ENCODE data around the gene HEXA.

HEXA gene

GRCh38 chr15:72319360-72319984, 56.3 kb downstream of the HEXA start:
- no peak for DNase-seq (ENCODE audit: low read depth)

DNA sequence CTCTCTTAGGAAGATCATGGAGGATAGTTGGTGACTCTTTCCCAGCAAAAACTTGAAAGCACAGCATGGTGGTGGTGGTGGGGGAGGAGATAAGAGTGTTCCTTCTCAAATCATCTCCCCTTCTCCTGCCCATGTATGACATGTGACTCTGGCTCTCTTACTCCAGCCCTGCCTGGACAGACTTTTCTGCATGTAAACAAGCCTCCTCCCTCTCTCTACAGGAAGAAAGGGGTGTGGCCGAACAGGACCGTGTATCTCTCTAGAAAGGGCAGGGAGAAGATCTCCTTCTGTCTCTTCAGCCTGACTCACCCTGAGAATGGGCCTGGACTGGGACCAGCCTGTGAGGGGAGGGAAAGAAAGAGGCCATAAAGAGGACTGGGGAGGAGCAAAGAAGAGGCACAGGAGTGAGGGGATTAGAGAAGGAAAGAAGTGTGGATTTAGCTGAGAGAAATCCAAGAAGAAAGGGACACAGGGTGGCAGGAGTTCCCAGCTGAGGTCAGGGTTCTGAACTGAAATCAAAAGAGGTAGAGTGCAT, 57.3 kb downstream of the HEXA start:
- no peak for DNase-seq (ENCODE audit: low read depth)

DNA sequence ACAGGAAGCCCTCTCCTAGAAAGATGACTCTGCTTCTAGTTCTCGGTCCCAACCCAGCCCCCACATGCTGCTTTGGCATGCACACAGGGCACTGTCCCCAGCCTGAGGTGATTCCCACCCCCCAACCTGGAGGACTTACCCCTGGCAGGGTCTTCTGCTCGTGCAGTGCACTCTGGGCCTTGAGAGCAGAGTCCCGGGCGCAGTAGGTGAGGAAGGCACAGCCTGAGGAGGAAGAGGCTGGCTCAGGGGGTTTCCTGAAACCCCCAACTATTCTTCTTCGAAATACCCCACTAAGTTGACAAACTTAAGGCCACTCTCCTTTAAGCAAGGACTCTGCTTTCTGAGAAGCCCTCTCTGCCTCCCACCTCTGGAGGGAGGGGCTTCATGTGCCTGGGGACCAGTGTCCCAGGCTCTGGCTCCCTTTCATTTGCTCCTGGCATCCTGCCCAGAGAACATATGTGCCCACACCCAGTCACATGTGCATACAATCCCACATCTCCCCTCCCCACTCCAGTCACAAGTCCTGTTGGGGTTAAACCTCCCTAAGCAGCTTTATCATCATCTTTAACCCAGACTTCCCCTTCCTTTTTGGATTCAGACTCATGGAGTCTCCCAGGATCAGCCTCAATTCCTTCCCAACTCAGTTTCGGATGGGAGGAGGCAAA, 60.0 kb downstream of the HEXA start:
- DNase-seq (ENCODE audit: low read depth), result no peak

DNA sequence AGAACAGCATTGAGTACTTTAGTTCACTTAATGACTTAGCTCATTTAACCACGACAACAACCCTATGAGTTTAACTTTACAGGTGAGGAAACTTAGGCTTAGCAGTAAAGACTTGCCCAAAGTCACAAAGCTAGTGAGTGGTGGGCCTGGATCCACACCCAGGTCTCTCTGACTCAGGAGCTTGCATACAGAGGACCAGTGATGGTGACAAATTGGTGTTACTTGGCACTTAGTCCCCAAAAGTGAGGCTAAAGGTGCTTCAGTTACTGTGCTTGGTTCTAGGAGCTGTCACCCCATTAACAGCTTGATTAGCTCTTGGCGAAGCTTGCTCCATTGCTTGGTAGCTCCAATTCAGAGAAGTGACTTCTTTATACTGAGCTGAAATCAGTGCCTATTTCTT, 61.9 kb downstream of the HEXA start:
- DNase-seq (ENCODE audit: low read depth), result no peak

DNA sequence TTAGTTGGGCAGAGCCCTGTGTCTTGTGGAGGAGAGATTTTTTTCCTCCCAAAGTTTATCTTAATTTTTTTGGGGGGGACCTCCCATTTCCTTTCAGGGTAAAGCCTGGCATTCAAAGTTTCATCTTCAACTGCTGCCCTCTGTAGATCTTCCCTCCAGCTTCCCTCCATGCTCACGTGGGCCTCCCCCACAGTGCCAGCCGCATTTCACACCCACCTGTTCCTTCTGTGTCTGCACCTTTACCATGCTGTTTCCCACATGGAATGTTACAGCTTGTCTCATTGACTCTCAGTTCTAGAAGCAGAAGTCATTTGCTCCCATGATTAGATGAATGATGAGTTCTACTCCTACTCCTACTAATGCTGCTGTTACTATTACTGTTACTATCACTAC, 62.4 kb downstream of the HEXA start:
- DNase-seq (ENCODE audit: low read depth), result no peak

DNA sequence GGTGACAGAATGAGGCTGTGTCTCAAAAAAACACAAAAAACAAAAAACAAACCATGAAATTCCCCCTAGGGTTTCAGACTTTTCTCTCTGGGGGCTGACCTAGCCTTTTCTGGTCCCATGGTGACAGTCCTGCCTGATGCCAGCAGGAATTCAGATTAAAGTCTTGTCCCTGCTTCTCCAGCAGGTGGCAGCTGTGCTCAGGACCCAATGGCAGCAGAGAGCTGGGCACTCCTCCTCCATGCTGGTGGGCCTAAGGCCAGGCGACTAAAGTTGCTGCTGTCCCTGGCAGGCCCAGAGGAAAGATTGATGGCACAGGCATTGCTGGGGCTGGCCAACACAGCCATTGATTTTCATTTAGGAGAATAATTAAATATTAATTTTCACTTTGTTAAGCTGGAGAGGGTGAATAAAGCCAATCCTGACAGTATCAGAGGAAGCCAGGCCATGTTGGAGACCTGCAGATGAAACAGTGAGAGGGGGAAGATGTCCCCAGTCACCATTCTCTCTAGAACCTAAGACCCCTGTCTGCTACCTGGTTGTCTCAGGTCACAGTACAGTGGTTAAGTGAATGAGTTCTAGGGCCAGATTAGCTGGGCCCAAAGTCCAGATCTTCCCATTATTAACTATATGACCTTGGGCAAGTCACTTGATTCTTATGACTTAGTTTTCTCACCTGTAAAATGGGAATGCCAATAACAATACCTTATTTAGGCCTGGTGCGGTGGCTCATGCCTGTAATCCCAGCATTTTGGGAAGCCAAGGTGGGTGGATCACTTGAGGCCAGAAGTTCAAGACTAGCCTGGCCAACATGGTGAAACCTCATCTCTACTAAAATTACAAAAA, 63.0 kb downstream of the HEXA start:
- DNase-seq (ENCODE audit: low read depth), result peak; percentile 30

DNA sequence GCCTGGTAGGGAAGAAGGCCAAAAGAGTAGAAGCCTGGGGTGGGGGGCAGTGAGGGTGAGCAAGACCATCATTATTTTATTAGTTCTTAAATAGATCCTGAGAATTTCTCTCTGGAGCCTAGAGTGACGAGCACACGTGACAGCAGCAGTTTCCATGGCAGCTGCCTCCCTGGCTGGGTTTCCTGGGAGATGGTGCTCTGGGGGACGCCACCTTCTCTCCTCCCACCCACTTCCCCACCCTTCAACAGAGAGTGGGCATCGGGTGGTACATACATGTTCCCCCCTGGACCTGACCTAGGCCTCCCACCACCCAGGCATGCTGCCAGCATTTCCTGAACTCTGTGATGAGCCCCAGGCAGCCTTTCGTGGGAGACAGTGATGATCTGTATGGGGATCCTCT, 68.8 kb downstream of the HEXA start:
- DNase-seq (ENCODE audit: low read depth), result no peak

- peak; percentile 29 for DNase-seq (ENCODE audit: low read depth)
These were observed 69.5 kb downstream of the HEXA start for GRCh38 chr15:72306211-72306785.

DNA sequence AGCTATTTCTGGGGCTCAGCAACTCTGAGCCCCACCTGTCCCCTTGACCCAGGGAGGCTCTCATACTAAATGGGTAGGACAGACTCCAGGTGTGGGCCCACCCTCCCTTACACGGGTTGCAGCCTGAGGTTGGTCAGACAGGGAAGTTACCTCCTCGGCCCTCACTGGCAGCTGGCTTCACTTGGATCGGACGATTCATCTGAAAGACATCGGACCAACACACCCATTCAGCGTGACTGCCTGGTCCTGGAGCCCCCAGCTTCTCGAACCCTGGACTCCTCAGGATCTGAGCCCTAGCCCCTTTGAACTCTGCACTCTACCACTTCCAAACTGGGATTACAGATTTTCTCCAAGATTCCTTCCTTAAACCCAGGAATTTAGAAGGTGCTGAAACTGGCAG, 71.2 kb downstream of the HEXA start:
- DNase-seq (ENCODE audit: low read depth), result no peak

DNA sequence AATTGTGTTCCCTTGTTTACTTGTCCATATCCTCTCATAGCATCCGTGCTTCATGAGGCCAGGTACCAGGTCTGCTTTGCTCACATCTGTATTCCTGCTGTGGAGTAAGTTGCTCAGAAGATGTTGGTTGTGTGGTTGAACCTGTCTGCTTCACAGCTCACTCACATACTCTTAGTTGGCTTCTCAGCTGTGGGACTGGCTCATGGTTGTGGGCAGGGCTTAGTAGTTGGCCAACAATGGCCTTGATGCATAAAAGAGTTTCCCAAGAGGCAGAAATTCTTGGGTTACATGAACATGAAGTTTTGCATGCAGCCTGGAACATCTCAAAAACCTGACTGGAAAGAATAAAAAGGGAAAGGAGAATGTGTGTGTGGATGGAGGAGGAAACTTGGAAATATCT, 72.9 kb downstream of the HEXA start:
- no peak for DNase-seq (ENCODE audit: low read depth)
